Glutamatergic neuron (in vitro differentiated cells): ENCODE results near the gene PHLDB1. TPM values are rescaled to one million over a fixed set of nuclear protein-coding genes. Genes with fewer than 3 reads are reported as not detected.

Experiments
- DNase-seq: peaks from one replicate; pipeline ENCODE4 v3.0.0; 2022
- H3K27ac Mint-ChIP-seq: one replicate; pipeline ENCODE4 v1.8.0; 2020; ENCODE audit warnings: mild to moderate bottlenecking, mixed read lengths, inconsistent platforms; ENCODE audit not compliant: unreplicated experiment
- H3K27me3 Mint-ChIP-seq: one replicate; pipeline ENCODE4 v1.8.0; 2020; ENCODE audit warnings: mild to moderate bottlenecking, moderate library complexity, mixed read lengths, inconsistent platforms; ENCODE audit not compliant: unreplicated experiment
- H3K36me3 Mint-ChIP-seq: one replicate; pipeline ENCODE4 v1.8.0; 2020; ENCODE audit warnings: mild to moderate bottlenecking, mixed read lengths, inconsistent platforms; ENCODE audit not compliant: unreplicated experiment
- H3K4me1 Mint-ChIP-seq: one replicate; pipeline ENCODE4 v1.8.0; 2020; ENCODE audit warnings: mild to moderate bottlenecking, low read depth, mixed read lengths, inconsistent platforms; ENCODE audit not compliant: unreplicated experiment
- H3K4me3 Mint-ChIP-seq: one replicate; pipeline ENCODE4 v1.8.0; 2020; ENCODE audit warnings: mild to moderate bottlenecking, mixed read lengths, inconsistent platforms; ENCODE audit not compliant: unreplicated experiment
- H3K9me3 Mint-ChIP-seq: one replicate; pipeline ENCODE4 v1.8.0; 2020; ENCODE audit warnings: mild to moderate bottlenecking, moderate library complexity, mixed read lengths, inconsistent platforms; ENCODE audit not compliant: unreplicated experiment
- CTCF ChIP-seq: fragments of 200-600 bp; sonication (generic); IDR thresholded peaks from one replicate; pipeline ENCODE4 v1.5.0; 2021; ENCODE audit not compliant: partially characterized antibody, unreplicated experiment
- total RNA-seq: library from RNA; stranded (reverse); fragmentation: NEBNext Ultra II Directional; extraction: Animal tissue kit (Norgen Biotek cat#: 25700); gene quantifications from one replicate; pipeline ENCODE4 v1.2.1, GENCODE V29; 2021; ENCODE audit not compliant: unreplicated experiment

The PHLDB1 gene
- total RNA-seq, 1 donor from 2014 or later, result 78.4 TPM

- Mint-ChIP-seq H3K27ac (no peak overlapping the region), H3K4me1 (peaks cover 8% of the 10 kb centered on the region), H3K4me3 (no peak overlapping the region), H3K27me3 (peaks cover 6% of the 10 kb centered on the region), H3K9me3 (peaks cover 2% of the 10 kb centered on the region), H3K36me3 (no peaks in the 10 kb centered on the region)
- no peak for TF ChIP-seq CTCF
- DNase-seq, result no peak
Measured at GRCh38 chr11:118655486-118656190, 48.2 kb downstream of the PHLDB1 start.

DNA sequence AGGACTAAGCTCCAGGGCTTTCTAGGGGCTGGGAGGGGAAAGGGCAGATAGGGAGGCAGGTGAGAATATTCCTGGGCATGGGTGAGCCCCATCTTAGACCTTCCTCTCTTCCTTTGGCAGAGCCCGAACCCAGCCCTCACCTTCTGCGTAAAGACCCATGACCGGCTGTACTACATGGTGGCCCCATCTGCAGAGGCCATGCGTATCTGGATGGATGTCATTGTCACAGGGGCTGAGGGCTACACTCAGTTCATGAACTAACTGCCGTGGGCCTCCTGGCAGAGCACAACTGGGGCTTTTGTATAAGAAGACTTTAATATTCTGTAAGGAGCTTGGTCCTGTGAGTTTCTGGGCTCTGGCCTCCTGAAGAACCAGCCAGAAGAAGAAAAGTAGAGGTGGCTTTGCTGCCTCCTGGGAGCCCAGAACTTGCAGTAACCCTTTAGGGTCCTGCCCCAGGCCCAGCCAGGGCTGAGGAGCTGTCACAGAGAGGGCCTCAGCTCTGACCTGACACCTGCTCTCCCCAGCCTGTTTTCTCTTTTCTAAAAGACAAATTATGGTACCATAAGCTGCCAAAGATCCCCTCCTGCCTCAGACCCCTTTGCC is 49.2 kb downstream of the PHLDB1 start:
- H3K4me1 Mint-ChIP-seq, result peaks cover 8% of the 10 kb centered on the region
- H3K27ac Mint-ChIP-seq, result no peak overlapping the region
- peaks cover 2% of the 10 kb centered on the region for H3K9me3 Mint-ChIP-seq
- TF ChIP-seq CTCF, result no peak
- peak overlapping the region; percentile 22 for H3K4me3 Mint-ChIP-seq
- no peaks in the 10 kb centered on the region for H3K36me3 Mint-ChIP-seq
- DNase-seq, result no peak
- H3K27me3 Mint-ChIP-seq, result peaks cover 8% of the 10 kb centered on the region

- Mint-ChIP-seq H3K4me3 (peak overlapping the region; percentile 22), H3K27me3 (peaks cover 8% of the 10 kb centered on the region), H3K36me3 (no peaks in the 10 kb centered on the region), H3K27ac (no peak overlapping the region), H3K4me1 (peaks cover 8% of the 10 kb centered on the region), H3K9me3 (peaks cover under 1% of the 10 kb centered on the region)
- no peak for TF ChIP-seq CTCF
- DNase-seq, result no peak
Measured at GRCh38 chr11:118657238-118657637, 49.8 kb downstream of the PHLDB1 start.

DNA sequence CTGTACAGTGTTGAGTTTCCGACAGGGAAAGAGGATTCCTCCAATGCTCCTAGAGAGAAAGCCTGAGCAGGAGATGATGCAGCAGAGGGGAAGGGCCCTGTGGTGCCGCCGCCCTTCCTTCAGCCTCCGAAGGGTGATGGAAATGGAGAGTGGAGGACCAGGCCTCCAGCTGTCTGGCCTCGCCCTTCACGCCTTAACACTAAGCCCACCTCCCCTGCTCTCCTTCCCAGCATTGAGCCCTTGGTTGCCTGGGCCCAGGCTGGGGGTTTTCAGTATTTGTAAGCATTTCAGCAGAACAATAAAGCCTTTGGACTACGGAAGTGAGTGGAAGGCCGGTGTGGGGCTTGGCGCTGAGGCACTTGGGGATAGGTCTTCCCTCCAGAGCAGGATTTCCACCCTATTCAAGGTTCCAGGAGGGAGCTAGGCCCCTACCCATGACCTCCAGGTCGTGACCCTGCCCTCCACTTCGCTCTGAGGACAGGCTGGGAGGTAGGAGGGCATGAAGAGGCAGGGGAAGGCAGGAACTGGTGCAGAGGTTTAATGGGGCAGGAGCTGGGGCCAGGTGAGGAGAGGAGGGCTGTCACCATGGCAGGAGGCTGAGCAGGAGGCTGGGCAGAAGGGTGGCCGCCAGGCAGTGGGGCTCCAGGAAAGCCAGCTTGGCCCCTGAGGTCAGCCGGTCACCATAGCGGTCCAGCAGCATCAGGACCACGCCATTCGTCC is 50.5 kb downstream of the PHLDB1 start:
- DNase-seq, result no peak
- Mint-ChIP-seq H3K9me3 (no peaks in the 10 kb centered on the region), H3K27me3 (peaks cover 8% of the 10 kb centered on the region), H3K4me1 (peaks cover 8% of the 10 kb centered on the region), H3K27ac (no peak overlapping the region), H3K36me3 (no peaks in the 10 kb centered on the region), H3K4me3 (no peak overlapping the region)
- no peak for TF ChIP-seq CTCF
